Head of caudate nucleus (tissue), 42 donors: Measurements from ENCODE around the gene MAP7.
"Not testable (repeated sequence)": the region's sequence is repeated elsewhere in the genome, so short reads cannot be mapped to it uniquely, and the experiment has no call there.

ENCODE experiments used
- DNase-seq, 42 donors: peaks; one replicate each; pipeline versions ENCODE4 v3.0.0 to v3.0.0-alpha.2; 2020 to 2021; ENCODE audit warnings: mixed read lengths in 7 of 42
- intact Hi-C: fragments of 100-400 bp; cut with DNase I; formaldehyde crosslinking; loops from one replicate; pipeline ENCODE4 v1.15.0; 2022

The MAP7 gene

GRCh38 chr6:136550330-136551071 is at the start of gene MAP7:
Gene MAP7, minus strand, starts transcription at chr6:136550422. Its CDS starts 14 bp downstream, at chr6:136550408.
- DNase-seq: peak in 39 of 42 donors; percentile 30 to 81 (median 66)
- intact Hi-C loops: no loop called here

GRCh38 chr6:136599329-136600011 is 49.2 kb upstream of the MAP7 start:
- intact Hi-C loops: no loop called here
- DNase-seq: no peak

GRCh38 chr6:136598048-136598447 is 47.8 kb upstream of the MAP7 start:
- DNase-seq: no peak
- intact Hi-C loops: no loop called here

- intact Hi-C loops: no loop called here
- DNase-seq: no peak
These were observed 44.4 kb upstream of the MAP7 start for GRCh38 chr6:136594671-136595070.

- intact Hi-C loops: no loop called here
- DNase-seq: peak in 10 of 42 donors; percentile 5 to 46 (median 20)
These were observed 43.7 kb upstream of the MAP7 start for GRCh38 chr6:136593748-136594490.

GRCh38 chr6:136592930-136593673 is 42.9 kb upstream of the MAP7 start:
- no peak for DNase-seq
- intact Hi-C loops: no loop called here

GRCh38 chr6:136591617-136592016 is 41.4 kb upstream of the MAP7 start:
- intact Hi-C loops: no loop called here
- DNase-seq: no peak

GRCh38 chr6:136590846-136591245 is 40.6 kb upstream of the MAP7 start:
- DNase-seq, intact Hi-C loops: not testable (repeated sequence)

GRCh38 chr6:136587527-136587926 is 37.3 kb upstream of the MAP7 start:
- DNase-seq: no peak
- intact Hi-C loops: loop anchor here (10.0 kb wide), 1 partner anchor 207 kb away; the partner anchor contains the start of gene MAP3K5

GRCh38 chr6:136586295-136586694 is 36.1 kb upstream of the MAP7 start:
- intact Hi-C loops: loop anchor here (10.0 kb wide), 1 partner anchor 209 kb away; the partner anchor contains the start of gene MAP3K5
- no peak for DNase-seq

GRCh38 chr6:136585523-136585922 is 35.3 kb upstream of the MAP7 start:
- intact Hi-C loops: loop anchor here (10.0 kb wide), 1 partner anchor 209 kb away; the partner anchor contains the start of gene MAP3K5

GRCh38 chr6:136584290-136584689 is 34.1 kb upstream of the MAP7 start:
- DNase-seq: not testable (repeated sequence)
- intact Hi-C loops: loop anchor here (10.0 kb wide), 1 partner anchor 211 kb away; the partner anchor contains the start of gene MAP3K5

More at GRCh38 chr6:136585523-136585922, 35.3 kb upstream of the MAP7 start:
- not testable (repeated sequence) for DNase-seq

- DNase-seq: no peak
- intact Hi-C loops: loop anchor here (10.0 kb wide), 1 partner anchor 212 kb away; the partner anchor contains the start of gene MAP3K5
These were observed 32.7 kb upstream of the MAP7 start for GRCh38 chr6:136582711-136583471.

- DNase-seq: no peak
- intact Hi-C loops: loop anchor here (10.0 kb wide), 1 partner anchor 215 kb away; the partner anchor contains the start of gene MAP3K5
These were observed 29.6 kb upstream of the MAP7 start for GRCh38 chr6:136579800-136580199.

GRCh38 chr6:136576821-136577220 is 26.6 kb upstream of the MAP7 start:
- intact Hi-C loops: no loop called here
- DNase-seq: no peak

GRCh38 chr6:136571496-136571895 is 21.3 kb upstream of the MAP7 start:
- intact Hi-C loops: no loop called here
- DNase-seq: no peak

GRCh38 chr6:136571065-136571464 is 20.8 kb upstream of the MAP7 start:
- no peak for DNase-seq
- intact Hi-C loops: no loop called here

GRCh38 chr6:136568129-136568528 is 17.9 kb upstream of the MAP7 start:
- intact Hi-C loops: no loop called here
- DNase-seq: no peak
